Measurements from ENCODE around the gene KIF18B.
A peak's percentile ranks its signal among the peaks of the same experiment; 100 is the strongest.

KIF18B gene

DNA sequence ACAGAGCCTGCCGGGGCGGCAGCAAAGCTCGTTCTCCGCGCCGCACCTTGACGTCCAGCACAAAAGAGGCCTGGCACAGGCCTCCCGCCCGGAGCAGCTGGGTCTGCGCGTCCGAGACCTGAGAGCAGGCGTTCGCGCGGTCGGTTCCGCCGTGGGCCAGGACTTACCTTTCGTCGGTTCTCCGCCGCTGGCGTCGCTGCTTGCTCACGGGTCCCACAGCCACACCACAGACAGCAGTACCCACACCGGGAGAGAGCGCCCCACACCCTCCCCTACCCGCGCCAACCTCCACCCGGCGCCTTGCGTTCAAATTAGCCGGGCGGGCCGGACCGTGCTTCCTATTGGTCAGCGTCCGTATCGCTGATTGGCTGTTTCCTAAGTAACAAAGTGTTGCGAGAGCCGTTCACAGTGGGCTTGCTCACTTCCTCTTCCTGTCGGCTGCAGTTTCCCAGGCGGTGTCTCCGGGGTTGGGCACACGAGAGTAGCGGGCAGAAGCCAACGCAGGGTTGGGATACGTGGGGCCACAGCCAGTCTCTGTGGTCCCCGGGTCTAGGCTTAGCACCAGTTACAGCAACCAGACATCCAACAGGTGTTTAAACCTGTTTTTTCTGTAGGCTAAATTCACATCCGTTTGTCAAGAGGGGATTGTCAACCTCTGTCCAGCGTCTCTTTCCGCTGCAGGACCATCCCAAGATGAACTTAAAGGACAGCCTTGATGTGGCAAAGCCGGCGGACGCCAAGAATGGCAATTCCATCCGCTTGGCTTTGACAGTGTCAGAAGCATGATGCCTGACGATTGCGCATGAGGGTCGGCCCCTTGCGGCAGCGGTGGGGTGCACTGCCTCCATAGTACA is at the start of gene KIF18B:
TSS of gene KIF18B (minus strand) at position 313 of the 854 bp plus-strand sequence. CDS start 11,429 bp downstream, outside the sequence.
- peak; percentile 88 for DNase-seq

DNA sequence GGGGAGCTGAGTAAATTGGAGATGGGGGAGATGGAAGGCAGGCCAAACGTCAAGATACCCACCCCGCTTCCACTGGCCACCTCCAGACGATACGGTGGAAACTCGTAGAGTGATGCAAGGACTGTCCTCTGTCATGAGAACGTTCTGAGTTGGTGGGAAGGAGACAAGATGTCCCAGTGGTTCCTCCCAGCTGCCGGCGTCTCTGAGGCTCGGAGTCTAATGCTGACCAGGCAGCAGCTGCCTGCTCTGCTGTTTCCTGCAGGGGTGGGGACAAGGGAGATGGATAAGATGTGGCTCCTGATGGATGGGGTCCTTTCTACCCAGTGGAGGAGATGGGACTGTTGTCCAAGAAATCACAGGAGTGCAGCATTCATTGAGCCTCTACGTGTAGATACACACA is 48.7 kb upstream of the KIF18B start:
- DNase-seq = no peak

- no peak for DNase-seq
These were observed 47.9 kb upstream of the KIF18B start for GRCh38 chr17:44995436-44996001.

- no peak for DNase-seq
These were observed 44.8 kb upstream of the KIF18B start for GRCh38 chr17:44992242-44992939.

GRCh38 chr17:44990994-44991393 is 43.4 kb upstream of the KIF18B start:
- DNase-seq = no peak

GRCh38 chr17:44989552-44990138 is 42.1 kb upstream of the KIF18B start:
- no peak for DNase-seq

DNA sequence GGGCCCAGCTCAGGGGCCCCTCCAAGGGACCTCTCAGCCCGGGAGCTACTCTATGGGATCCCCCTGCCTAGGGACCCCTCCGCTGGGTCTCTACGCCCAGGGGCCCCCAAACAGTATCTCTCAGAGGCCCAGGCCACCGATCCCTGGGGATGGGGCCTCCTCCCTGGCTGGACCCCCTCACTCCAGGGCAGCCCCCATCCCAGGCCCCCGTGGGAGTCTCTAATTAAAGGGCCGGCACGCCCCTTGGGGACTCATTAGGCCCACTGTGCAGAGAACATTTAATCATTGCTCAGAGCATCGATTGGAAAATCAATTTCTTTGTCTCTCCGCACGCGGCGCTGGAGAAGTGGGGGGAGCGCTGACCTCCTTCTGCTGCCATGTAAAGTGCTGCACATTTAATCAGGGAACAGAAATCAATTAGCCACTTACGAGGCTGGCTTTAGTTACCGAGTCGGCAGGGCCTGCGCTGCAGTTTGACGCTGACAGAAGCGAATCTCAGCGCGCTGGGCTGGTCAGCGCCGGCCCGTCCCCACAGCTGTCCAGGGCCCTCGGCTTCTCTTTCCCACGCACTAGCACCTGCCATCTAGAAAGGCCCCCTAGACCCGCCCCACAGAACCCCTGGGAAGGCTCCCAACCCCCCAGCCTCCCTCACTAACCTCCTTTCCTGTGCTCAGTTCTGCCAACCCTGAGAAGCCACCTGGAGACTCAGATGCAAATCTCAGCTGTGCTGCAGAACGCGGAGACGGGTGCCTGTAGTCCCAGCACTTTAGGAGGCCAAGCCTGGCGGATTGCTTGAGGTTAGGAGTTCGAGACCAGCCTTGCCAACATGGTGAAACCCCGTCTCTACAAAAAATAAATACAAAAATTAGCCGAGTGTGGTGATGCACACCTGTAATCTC is 40.7 kb upstream of the KIF18B start:
- DNase-seq = no peak

GRCh38 chr17:44983563-44983962 is 36.0 kb upstream of the KIF18B start:
- no peak for DNase-seq

DNA sequence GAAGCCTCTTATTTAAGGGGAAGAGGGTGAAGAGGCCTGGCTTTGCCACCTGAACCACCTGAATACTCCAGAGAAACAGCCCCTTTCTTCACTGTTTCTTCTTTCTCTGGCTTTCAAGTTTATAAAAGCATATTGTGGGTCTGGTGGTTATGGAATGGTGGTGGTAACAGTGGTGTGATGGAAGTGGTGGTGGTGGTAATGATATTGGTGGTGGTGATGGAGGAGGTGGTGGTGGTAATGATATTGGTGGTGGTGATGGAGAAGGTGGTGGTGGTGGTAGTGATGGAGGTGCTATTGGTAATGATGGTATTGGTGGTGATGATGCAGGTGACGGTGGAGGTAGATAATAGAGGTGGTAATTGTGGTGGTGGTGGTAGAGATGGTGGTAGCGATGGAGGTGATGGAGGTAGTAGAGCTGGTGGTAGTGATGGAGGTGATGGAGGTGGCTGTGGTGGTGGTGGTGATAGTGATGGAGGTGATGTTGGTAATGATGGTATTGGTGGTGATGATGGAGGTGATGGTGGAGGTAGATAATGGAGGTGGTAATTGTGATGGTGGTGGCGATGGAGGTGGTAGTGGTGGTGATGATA is 34.6 kb upstream of the KIF18B start:
- DNase-seq = no peak

DNA sequence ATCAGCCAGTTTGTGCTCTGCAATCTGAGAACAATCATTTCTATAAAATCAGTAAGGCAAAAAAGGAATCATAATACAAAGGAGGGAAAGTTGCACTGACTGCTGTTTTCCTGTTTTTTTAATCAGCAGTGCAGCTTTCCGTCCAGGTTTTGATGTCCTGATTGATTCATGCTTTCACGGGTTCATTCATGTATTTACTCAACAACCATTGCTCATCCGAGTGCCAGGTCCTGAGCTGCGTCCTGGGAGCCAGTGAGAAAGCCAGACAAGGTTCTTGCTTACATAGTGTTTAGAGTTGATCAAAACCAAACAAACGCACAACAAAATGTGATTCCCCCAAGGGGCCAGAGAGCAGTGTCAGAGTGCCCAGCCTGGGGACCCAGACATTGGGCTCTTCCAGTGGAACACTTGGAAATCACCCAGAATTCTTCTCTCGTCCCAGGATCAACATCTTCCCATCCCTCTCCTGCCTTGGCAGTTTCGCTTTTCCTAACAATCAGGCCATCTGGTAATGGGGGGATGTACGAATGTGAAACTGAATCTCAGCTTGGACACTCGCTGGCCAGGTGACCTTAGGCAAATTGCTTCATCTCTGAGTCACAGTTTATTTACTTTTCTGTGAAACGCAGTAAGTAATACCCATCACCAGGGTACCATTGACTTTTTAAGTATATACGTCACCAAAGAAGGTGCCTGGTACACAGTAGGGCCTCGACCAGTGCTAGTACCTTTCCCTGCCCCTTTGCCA is 33.8 kb upstream of the KIF18B start:
- DNase-seq = no peak

GRCh38 chr17:44979426-44979995 is 31.9 kb upstream of the KIF18B start:
- no peak for DNase-seq

GRCh38 chr17:44978807-44979206 is 31.2 kb upstream of the KIF18B start:
- DNase-seq = no peak

DNA sequence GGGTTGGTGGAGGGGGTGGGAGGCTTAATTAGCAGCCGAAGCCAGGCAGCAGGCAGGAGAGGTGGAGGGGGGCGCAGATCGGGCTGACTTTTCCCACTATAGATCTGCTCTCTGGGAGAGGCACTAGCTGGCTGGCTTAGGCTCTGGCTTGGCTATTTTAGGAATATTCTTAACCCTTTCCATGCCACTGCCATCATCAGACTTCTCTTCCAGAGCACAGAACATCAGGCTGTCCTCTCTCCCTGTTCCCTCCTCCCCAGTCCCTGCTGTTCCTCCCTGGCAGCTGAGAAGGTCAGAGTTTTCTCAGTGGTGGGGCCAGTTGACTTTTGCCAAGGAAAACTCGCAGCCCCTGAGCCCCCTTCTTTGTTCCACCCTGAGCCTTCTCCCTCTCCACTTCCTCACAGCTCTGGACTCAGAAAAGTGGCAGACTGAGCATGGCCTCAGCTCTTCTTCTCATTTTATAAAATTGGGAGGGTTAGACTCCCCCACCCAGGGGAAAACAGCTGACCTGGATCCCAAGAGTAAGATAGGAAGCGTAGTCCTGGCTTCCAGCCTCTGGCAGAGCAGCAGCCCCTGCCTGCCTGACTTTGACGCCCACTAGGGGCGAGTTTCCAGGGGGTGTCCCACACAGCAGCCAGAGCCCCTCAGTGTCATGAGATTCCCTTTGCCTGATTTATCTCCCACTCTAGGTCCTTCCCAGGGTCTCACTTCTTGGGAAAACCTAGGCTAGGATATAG is 30.4 kb upstream of the KIF18B start:
- no peak for DNase-seq

DNA sequence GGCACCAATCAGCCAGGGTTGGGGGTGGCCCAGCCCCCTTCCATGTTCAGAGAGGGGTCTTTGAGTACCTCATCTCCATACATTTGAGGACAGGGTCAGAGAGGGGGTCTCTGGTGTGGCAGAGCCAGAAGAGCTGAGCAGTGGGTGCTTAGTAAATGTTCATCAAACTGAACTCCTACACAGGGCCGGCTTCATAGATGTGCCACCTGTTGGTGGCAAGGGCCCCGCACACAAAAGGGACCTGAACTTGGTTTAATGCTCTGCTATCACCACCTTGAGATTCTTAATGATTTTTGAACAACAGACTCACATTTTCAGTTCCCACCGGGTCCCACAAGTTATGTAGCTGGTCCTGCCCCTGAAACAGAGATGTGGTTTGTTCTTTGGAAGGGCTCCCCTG is 29.5 kb upstream of the KIF18B start:
- no peak for DNase-seq

DNA sequence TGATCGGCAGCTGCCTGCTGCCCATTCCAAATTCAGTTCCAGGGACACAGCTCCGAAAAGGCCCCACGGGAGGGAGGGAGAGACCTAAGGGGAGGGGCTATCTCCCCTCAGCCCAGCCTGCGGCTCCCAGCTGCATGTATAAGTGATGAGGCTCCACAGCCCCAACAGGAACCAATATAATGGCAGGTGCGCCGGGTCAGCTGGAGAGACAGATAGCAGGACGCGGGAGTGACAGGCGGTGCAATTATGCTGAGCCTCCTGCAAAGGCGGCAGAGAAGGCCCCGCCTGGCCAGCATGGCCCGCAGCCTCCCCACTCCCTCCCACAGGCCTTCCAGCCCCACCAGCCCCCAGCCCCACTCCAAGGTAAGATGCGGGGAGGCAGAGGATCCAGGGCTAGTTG is 28.6 kb upstream of the KIF18B start:
- no peak for DNase-seq

DNA sequence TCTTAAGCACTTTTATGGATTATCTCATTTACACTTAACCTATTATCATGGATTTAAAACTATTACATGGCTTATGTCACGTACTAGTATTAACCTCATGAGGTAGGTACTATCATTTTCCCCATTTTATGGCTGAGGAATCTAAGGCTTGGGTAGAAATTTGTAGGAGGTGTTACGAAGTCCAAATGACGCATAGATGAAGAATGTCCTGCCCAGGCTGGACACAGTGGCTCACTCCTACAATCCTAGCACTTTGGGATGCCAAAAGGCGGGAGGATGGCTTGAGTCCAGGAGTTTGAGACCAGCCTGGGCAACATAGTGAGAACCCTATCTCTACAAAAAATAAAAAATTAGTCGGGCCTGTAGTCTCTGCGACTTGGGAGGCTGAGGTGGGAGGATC is 25.4 kb upstream of the KIF18B start:
- DNase-seq = no peak

DNA sequence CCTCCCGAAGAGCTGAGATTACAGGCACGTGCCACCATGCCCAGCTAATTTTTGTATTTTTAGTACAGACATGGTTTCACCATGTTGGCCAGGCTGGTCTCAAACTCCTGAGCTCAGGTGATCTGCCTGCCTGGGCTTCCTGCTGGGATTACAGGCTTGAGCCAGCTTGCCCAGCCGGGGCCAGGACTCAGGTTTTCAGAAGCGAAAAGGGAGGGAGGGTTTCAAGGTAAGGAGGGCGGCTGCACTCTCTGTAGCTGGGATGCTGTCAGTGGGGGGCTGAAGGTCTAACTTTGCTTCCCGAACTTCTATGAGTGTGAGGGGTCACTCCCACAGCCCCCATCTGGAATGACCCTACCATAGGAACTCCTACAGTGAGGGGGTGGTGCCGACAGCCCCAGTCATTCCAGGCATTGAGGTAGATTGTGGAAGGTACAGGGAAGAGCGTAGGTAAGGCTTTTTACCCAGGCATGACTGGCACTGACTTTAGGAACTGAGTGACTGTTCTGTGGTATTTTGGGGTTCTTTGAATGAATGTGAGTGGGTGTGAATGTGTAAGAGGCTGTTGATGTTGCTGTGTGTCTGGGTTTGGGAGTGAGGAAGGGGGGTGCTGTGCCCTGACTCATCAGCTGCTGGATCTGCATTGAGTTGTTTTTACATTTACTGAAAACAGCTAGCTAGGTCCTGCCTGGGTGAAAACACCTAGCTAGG is 24.4 kb upstream of the KIF18B start:
- DNase-seq = peak; percentile 41

DNA sequence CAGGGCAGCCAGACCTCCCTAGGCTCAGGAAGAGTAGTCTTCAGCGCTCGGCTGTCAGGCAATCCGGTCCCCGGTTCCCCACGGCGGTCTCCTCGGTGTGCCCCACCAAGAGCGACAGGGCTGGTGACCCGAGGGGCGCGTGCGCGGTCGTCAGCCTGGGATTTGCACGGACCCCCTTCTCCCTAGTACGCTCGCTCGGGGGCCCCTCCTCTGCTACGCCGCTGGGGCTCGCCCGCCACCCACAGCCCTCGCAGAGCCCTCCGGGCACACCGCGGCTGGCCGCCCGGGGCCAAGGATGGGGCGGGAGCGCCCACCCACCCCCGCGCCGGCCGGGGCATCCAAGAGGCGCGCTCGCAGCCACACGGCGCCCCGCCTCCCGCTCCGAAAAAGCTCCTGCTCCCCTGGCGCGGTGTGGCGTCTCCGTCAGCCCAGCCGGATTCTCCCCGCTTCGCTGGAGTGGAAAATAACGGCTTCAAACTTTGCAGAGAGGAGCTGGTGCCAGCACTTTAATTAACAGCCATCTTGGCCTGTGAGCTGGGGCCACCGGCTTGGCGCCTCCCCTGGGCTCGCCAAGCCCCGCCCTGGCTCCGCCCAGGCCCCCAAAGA is 22.7 kb upstream of the KIF18B start:
- no peak for DNase-seq

DNA sequence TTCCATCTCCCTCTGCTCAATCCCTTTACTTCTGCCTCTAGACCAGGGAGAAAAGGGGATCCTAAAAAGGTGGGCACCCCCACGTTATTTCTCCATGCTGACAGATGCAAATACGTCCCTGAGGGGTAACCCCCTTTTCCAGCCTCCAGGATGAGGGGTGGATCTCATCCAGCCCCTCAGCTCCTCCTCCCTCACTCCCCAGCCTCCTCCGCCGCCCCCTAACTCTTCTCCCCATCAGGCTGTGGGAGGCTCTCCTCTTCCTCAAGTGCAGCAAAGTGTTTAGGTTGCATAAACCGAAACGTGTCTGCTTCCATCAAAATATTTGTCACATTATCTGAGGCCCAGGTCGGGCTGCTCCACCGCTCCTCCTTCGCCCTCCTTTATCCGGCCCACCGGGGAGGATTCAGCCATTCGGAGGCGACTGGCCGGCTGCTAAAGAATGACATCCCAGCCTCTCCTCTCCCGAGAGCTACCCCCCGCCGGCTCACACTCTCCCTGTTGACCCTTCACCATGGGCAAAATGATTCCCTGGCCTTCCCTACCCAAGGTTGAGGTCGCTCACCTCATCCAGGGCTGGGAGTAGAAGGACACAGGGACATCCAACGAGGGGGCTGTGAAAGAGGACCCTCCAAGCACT is 21.7 kb upstream of the KIF18B start:
- no peak for DNase-seq

All from activated CD4-positive, CD25-positive, alpha-beta regulatory T cell treated with anti-CD3 and anti-CD28 coated beads, Interleukin-2, amount 50 U/mL, for 72 hours (primary cell).